ENCODE measurements around the gene ZNF563. TPM values are rescaled to one million over a fixed set of nuclear protein-coding genes. Genes with fewer than 3 reads are reported as not detected.
"Not testable (repeated sequence)": the region's sequence is repeated elsewhere in the genome, so short reads cannot be mapped to it uniquely, and the experiment has no call there.

The ZNF563 gene
- polyA plus RNA-seq, 2 of the 4 experiments (the other 2 are of a cell fraction): not detected

GRCh38 chr19:12314553-12314952, 18.9 kb downstream of the ZNF563 start:
- FAIRE-seq (no peak), ATAC-seq (no peak), DNase-seq (ENCODE audit: low read depth in 1 of 2, low spot score in 1 of 2) (no peak)
- ChIA-PET CTCF (no interaction called here), POLR2A (no interaction called here)
- Histone ChIP-seq H3K4me2 (no peak overlapping the region), H3K4me1 (no peaks in the 10 kb centered on the region), H3K9me3 (no peaks in the 10 kb centered on the region), H3K4me3 (no peak overlapping the region), H3K27ac (no peak overlapping the region)
- WGBS (ENCODE audit: missing lambda C conversion rate): 7% methylated on average over 7 of the region's 7 CpGs
- TF ChIP-seq MYC (IDR thresholded peaks at IDR 0.05; ENCODE audit: borderline replicate concordance, low read length) (no peak), EHMT2 (IDR thresholded peaks at IDR 0.05; ENCODE audit: low read depth) (no peak), NR3C1 (IDR thresholded peaks at IDR 0.05) (no peak), HOXA7 (CRISPR knock-in tag; IDR thresholded peaks at IDR 0.05) (no peak), E2F6 (IDR thresholded peaks at IDR 0.05; ENCODE audit: borderline replicate concordance, low read depth) (no peak), ELK1 (IDR thresholded peaks at IDR 0.05; ENCODE audit: low read depth, low read length) (no peak), NPAS2 (CRISPR knock-in tag; IDR thresholded peaks at IDR 0.05; ENCODE audit: borderline replicate concordance) (no peak), USF2 (IDR thresholded peaks at IDR 0.05) (no peak), PBX3 (IDR thresholded peaks at IDR 0.05) (no peak)

GRCh38 chr19:12308891-12309290, 24.5 kb downstream of the ZNF563 start:
- POLR2A ChIA-PET: not testable (repeated sequence)

GRCh38 chr19:12295191-12295590, 38.2 kb downstream of the ZNF563 start:
- Histone ChIP-seq H3K4me3 (peak overlapping the region; percentile 19; the same call in 2 of the 3 replicates), H3K27ac (peak overlapping the region in 1 of 2 experiments; percentile 63; a peak in 3 of 6 replicates), H3K9me3 (peaks cover 2% of the 10 kb centered on the region; the same call in 2 of the 3 replicates), H3K4me1 (no peaks in the 10 kb centered on the region), H3K4me2 (no peak overlapping the region; the same call in 2 of the 3 replicates)
- TF ChIP-seq ZSCAN20 (CRISPR knock-in tag; IDR thresholded peaks at IDR 0.05) (no peak), JUNB (IDR thresholded peaks at IDR 0.05) (no peak), HOXB5 (CRISPR knock-in tag; IDR thresholded peaks at IDR 0.05) (no peak), HOXB13 (CRISPR knock-in tag; IDR thresholded peaks at IDR 0.05; ENCODE audit: low read depth) (no peak), PHF8 (IDR thresholded peaks at IDR 0.05; ENCODE audit: borderline replicate concordance, low read depth) (no peak), MYC (IDR thresholded peaks at IDR 0.05; ENCODE audit: borderline replicate concordance, low read length) (no peak), RNF2 (IDR thresholded peaks at IDR 0.05; ENCODE audit: borderline replicate concordance, low read depth) (no peak), EHMT2 (IDR thresholded peaks at IDR 0.05; ENCODE audit: low read depth) (no peak), CHD4 (IDR thresholded peaks at IDR 0.05; ENCODE audit: borderline replicate concordance) (no peak), EP300 (IDR thresholded peaks at IDR 0.05) (no peak)
- ChIA-PET CTCF (interaction anchor here (0.5 kb wide), 1 partner anchor 356 kb away, joined by 5 read pairs; no protein-coding TSS in a partner anchor), POLR2A (interaction anchor here (0.6 to 1.0 kb wide), 3 partner anchors 106 to 146 kb away, joined by 3 read pairs; partner anchors contain the start of genes ZNF136, ZNF443 and ZNF799)
- DNase-seq (ENCODE audit: low read depth in 1 of 2, low spot score in 1 of 2) (no peak), ATAC-seq (no peak), FAIRE-seq (no peak)
- 64% methylated on average over 9 of the region's 11 CpGs for WGBS (ENCODE audit: missing lambda C conversion rate)

More at GRCh38 chr19:12308891-12309290, 24.5 kb downstream of the ZNF563 start:
- CTCF ChIA-PET: interaction anchor here (0.6 kb wide), 1 partner anchor 7 kb away, joined by 3 read pairs; no protein-coding TSS in a partner anchor
- H3K4me1 ChIP-seq; H3K4me2 ChIP-seq; ATAC-seq; DNase-seq (ENCODE audit: low read depth in 1 of 2, low spot score in 1 of 2); H3K4me3 ChIP-seq; H3K9me3 ChIP-seq; FAIRE-seq; H3K27ac ChIP-seq: not testable (repeated sequence)
- 33% methylated on average over 12 of the region's 12 CpGs for WGBS (ENCODE audit: missing lambda C conversion rate)

Data from A549 (cell line).